Prostate gland (tissue), 2 donors: ENCODE results near the gene ZC3H12D. TPM values are rescaled to one million over a fixed set of nuclear protein-coding genes. Genes with fewer than 3 reads are reported as not detected.

Source experiments
- DNase-seq: peaks from one replicate; pipeline ENCODE4 v3.0.0-alpha.2; 2019; ENCODE audit warnings: low spot score
- H3K27ac ChIP-seq, 2 donors: fragments of 200-600 bp; sonication (generic); 2 replicates each; pipeline ENCODE4 v1.5.1; 2017 to 2019
- H3K27me3 ChIP-seq: fragments of 200-600 bp; sonication (generic); replicated peaks from 2 replicates; pipeline ENCODE4 v1.5.1; 2019; ENCODE audit not compliant: insufficient read depth
- H3K36me3 ChIP-seq, 2 donors: fragments of 200-600 bp; sonication (generic); 1 replicate in 1 of 2; 2 replicates in 1 of 2; pipeline versions ENCODE4 v1.5.1 to v1.8.1; 2017 to 2019
- H3K4me1 ChIP-seq: fragments of 200-600 bp; sonication (generic); replicated peaks from 2 replicates; pipeline ENCODE4 v1.5.1; 2019
- H3K4me3 ChIP-seq, 2 donors: fragments of 200-600 bp; sonication (generic); 2 replicates each; pipeline ENCODE4 v1.5.1; 2017 to 2019
- H3K9me3 ChIP-seq: fragments of 200-600 bp; sonication (generic); 2 replicates; pipeline ENCODE4 v1.5.1; 2017
- CTCF ChIP-seq, 4 experiments: fragments of 200-600 bp in 2 of 4; fragments of 450-650 bp in 2 of 4; sonication (generic) in 2 of 4; IDR thresholded peaks; 1 replicate in 3 of 4; 2 replicates in 1 of 4; pipeline ENCODE4 v1.5.1; 2016 to 2019; ENCODE audit warnings: antibody characterized with exemption in 4 of 4, mild to moderate bottlenecking in 2 of 4, moderate library complexity in 2 of 4
- POLR2A ChIP-seq: fragments of 450-650 bp; IDR thresholded peaks from one replicate; pipeline ENCODE4 v1.6.1; 2016; ENCODE audit warnings: antibody characterized with exemption, mild to moderate bottlenecking
- POLR2AphosphoS5 ChIP-seq: sonication (generic); formaldehyde crosslinking; IDR thresholded peaks from one replicate; pipeline ENCODE4 v1.6.1; 2017; ENCODE audit warnings: antibody characterized with exemption
- WGBS: methylation state at CpG from one replicate; pipeline ENCODE4 v1.1.5; 2018; 5-methylcytosine and 5-hydroxymethylcytosine counted together
- intact Hi-C: fragments of 100-400 bp; cut with DNase I; formaldehyde crosslinking; loops from one replicate; pipeline ENCODE4 v1.14.2; 2022
- total RNA-seq, 2 donors: library from RNA; depleted of rRNA; stranded (reverse); fragments of >200 nt; gene quantifications; one replicate each; pipeline ENCODE4 v1.1.0, GENCODE V29; 2016

ZC3H12D gene
- total RNA-seq, 2 donors from 2014 or later = 1.5 to 3.5 TPM

- Histone ChIP-seq H3K27ac (no peak overlapping the region), H3K4me3 (no peak overlapping the region), H3K4me1 (no peaks in the 10 kb centered on the region), H3K36me3 (no peaks in the 10 kb centered on the region), H3K9me3 (no peaks in the 10 kb centered on the region), H3K27me3 (no peaks in the 10 kb centered on the region)
- 93% methylated on average over 11 of the region's 11 CpGs for WGBS
- TF ChIP-seq POLR2A (no peak), POLR2AphosphoS5 (no peak), CTCF (IDR thresholded peaks at IDR 0.05) (no peak)
- no peak for DNase-seq
- intact Hi-C loops = no loop called here
These were observed 762 bp downstream of the ZC3H12D start for GRCh38 chr6:149483849-149484655.

GRCh38 chr6:149483334-149483725 lies 1.5 kb downstream of the ZC3H12D start:
- Histone ChIP-seq H3K9me3 (no peaks in the 10 kb centered on the region), H3K27ac (no peak overlapping the region), H3K27me3 (no peaks in the 10 kb centered on the region), H3K4me3 (no peak overlapping the region), H3K4me1 (no peaks in the 10 kb centered on the region), H3K36me3 (no peaks in the 10 kb centered on the region)
- TF ChIP-seq POLR2A = no peak
- TF ChIP-seq POLR2AphosphoS5 = no peak
- no peak for TF ChIP-seq CTCF (IDR thresholded peaks at IDR 0.05)
- intact Hi-C loops = no loop called here
- DNase-seq = no peak
- 83% methylated on average over 3 of the region's 3 CpGs for whole genome bisulfite sequencing

- no peaks in the 10 kb centered on the region for H3K36me3 ChIP-seq
- intact Hi-C loops = no loop called here
- H3K27me3 ChIP-seq = no peaks in the 10 kb centered on the region
- TF ChIP-seq CTCF (IDR thresholded peaks at IDR 0.05) = no peak
- TF ChIP-seq POLR2A = no peak
- TF ChIP-seq POLR2AphosphoS5 = no peak
- peak overlapping the region; percentile 55 to 74 for H3K27ac ChIP-seq
- H3K9me3 ChIP-seq = no peaks in the 10 kb centered on the region
- H3K4me1 ChIP-seq = no peaks in the 10 kb centered on the region
- no peak for DNase-seq
- WGBS = 70% methylated on average over 14 of the region's 14 CpGs
- no peak overlapping the region for H3K4me3 ChIP-seq
These were observed 2.1 kb downstream of the ZC3H12D start for GRCh38 chr6:149482545-149483333.

- intact Hi-C loops = no loop called here
- Histone ChIP-seq H3K27ac (no peak overlapping the region), H3K36me3 (no peaks in the 10 kb centered on the region), H3K4me1 (no peaks in the 10 kb centered on the region), H3K27me3 (no peaks in the 10 kb centered on the region), H3K9me3 (no peaks in the 10 kb centered on the region), H3K4me3 (no peak overlapping the region)
- WGBS = 95% methylated on average over 18 of the region's 18 CpGs
- no peak for TF ChIP-seq CTCF (IDR thresholded peaks at IDR 0.05)
- no peak for TF ChIP-seq POLR2AphosphoS5
- TF ChIP-seq POLR2A = no peak
- no peak for DNase-seq
These were observed 4.1 kb downstream of the ZC3H12D start for GRCh38 chr6:149480502-149481280.
